H1 (cell line): ENCODE results near the gene AQP2. TPM values are rescaled to one million over a fixed set of nuclear protein-coding genes. Genes with fewer than 3 reads are reported as not detected.

Experiments
- CTCF ChIA-PET: fragments of 300-600 bp; sonication (Branson Sonifier 250); formaldehyde crosslinking; loops from one replicate; lab custom pipeline; 2021; ENCODE audit not compliant: partially characterized antibody; lab: Charles Lee
- POLR2A ChIA-PET: fragments of 300-600 bp; sonication (Branson Sonifier 250); formaldehyde crosslinking; loops from one replicate; lab custom pipeline; 2021; ENCODE audit warnings: inconsistent platforms; ENCODE audit not compliant: partially characterized antibody; lab: Charles Lee
- DNase-seq, 2 experiments: peaks; one replicate each; pipeline versions ENCODE4 v3.0.0 to v3.0.0-alpha.2; 2010 to 2022; ENCODE audit warnings: low spot score in 2 of 2, low read depth in 1 of 2, mixed read lengths in 1 of 2
- FAIRE-seq: peaks from 2 replicates; lab custom pipeline; 2011; peaks lifted over from hg19 to GRCh38; lab: Jason Lieb, UNC
- H2AFZ ChIP-seq: 2 replicates; pipeline ENCODE4 v1.8.1; 2012; ENCODE audit warnings: low read length, inconsistent platforms
- H2AK5ac ChIP-seq: 2 replicates; pipeline ENCODE4 v1.6.1; 2013; ENCODE audit warnings: low read depth, low read length
- H2BK120ac ChIP-seq: replicated peaks from 2 replicates; pipeline ENCODE3; 2013; ENCODE audit warnings: low read depth, low read length, inconsistent platforms
- H2BK12ac ChIP-seq: 2 replicates; pipeline ENCODE4 v1.6.1; 2013; ENCODE audit warnings: low read depth, low read length
- H2BK15ac ChIP-seq: 2 replicates; pipeline ENCODE4 v1.6.1; 2013; ENCODE audit warnings: low read length
- H2BK20ac ChIP-seq: 2 replicates; pipeline ENCODE4 v1.6.1; 2013; ENCODE audit warnings: low read length
- H2BK5ac ChIP-seq: 2 replicates; pipeline ENCODE4 v1.6.1; 2013; ENCODE audit warnings: low read depth, low read length
- H3K14ac ChIP-seq: 2 replicates; pipeline ENCODE4 v1.6.1; 2013; ENCODE audit warnings: inconsistent platforms; ENCODE audit not compliant: insufficient read length
- H3K18ac ChIP-seq: 2 replicates; pipeline ENCODE4 v1.6.1; 2013; ENCODE audit warnings: low read length; ENCODE audit errors: extremely low read depth
- H3K23ac ChIP-seq: 2 replicates; pipeline ENCODE4 v1.6.1; 2013; ENCODE audit warnings: inconsistent platforms; ENCODE audit not compliant: insufficient read length
- H3K23me2 ChIP-seq: 2 replicates; pipeline ENCODE4 v1.6.1; 2013; ENCODE audit warnings: low read depth, low read length
- H3K27ac ChIP-seq: 2 replicates; pipeline ENCODE4 v1.6.1; 2011; ENCODE audit warnings: low read depth, low read length, inconsistent platforms
- H3K27me3 ChIP-seq, 4 experiments: replicated peaks in 1 of 4; 1 replicate in 1 of 4; 2 replicates in 3 of 4; pipeline versions ENCODE4 v1.6.1 to v1.8.1; 2011 to 2013; ENCODE audit warnings: low read length in 3 of 4, mild to moderate bottlenecking in 3 of 4, inconsistent platforms in 2 of 4, mixed read lengths in 2 of 4, moderate library complexity in 1 of 4; ENCODE audit not compliant: control insufficient read depth in 3 of 4, insufficient read depth in 3 of 4; ENCODE audit errors: extremely low read depth in 1 of 4
- H3K36me3 ChIP-seq, 4 experiments: 2 replicates each; pipeline versions ENCODE4 v1.6.1 to v1.8.1; 2011 to 2013; ENCODE audit warnings: mild to moderate bottlenecking in 4 of 4, low read length in 3 of 4, moderate library complexity in 2 of 4, control low read depth in 1 of 4, inconsistent platforms in 1 of 4; ENCODE audit not compliant: insufficient read depth in 4 of 4, control insufficient read depth in 2 of 4
- H3K4ac ChIP-seq: replicated peaks from 2 replicates; pipeline ENCODE3; 2013; ENCODE audit warnings: low read length, low read depth, mixed read lengths, inconsistent platforms; ENCODE audit not compliant: insufficient read length
- H3K4me1 ChIP-seq, 4 experiments: replicated peaks in 1 of 4; 1 replicate in 1 of 4; 2 replicates in 3 of 4; pipeline versions ENCODE4 v1.6.1 to v1.8.1; 2011 to 2013; ENCODE audit warnings: low read length in 3 of 4, inconsistent platforms in 2 of 4, mixed read lengths in 1 of 4; ENCODE audit not compliant: insufficient read depth in 4 of 4, control insufficient read depth in 3 of 4
- H3K4me2 ChIP-seq, 2 experiments: 2 replicates each; pipeline versions ENCODE4 v1.6.1 to v1.8.1; 2011 to 2013; ENCODE audit warnings: low read depth in 2 of 2, low read length in 2 of 2, control low read depth in 1 of 2, inconsistent platforms in 1 of 2, mild to moderate bottlenecking in 1 of 2; ENCODE audit not compliant: insufficient read depth in 1 of 2
- H3K4me3 ChIP-seq, 4 experiments: fragments of 200-600, 300-600 bp in 1 of 4; sonication (generic), shearing (Covaris generic), sonication (Bioruptor Twin) in 1 of 4; 2 replicates each; pipeline versions ENCODE4 v1.5.1 to v1.8.1; 2011 to 2016; ENCODE audit warnings: low read length in 4 of 4, low read depth in 3 of 4, control low read depth in 2 of 4, inconsistent platforms in 2 of 4, mild to moderate bottlenecking in 2 of 4, mixed read lengths in 1 of 4, moderate library complexity in 1 of 4; ENCODE audit not compliant: insufficient read depth in 2 of 4; ENCODE audit errors: extremely low read depth in 1 of 4
- H3K56ac ChIP-seq: replicated peaks from 2 replicates; pipeline ENCODE3; 2013; ENCODE audit warnings: low read depth, mild to moderate bottlenecking, mixed read lengths, low read length, inconsistent platforms; ENCODE audit not compliant: insufficient read length
- H3K79me1 ChIP-seq: 2 replicates; pipeline ENCODE4 v1.6.1; 2013; ENCODE audit warnings: low read depth, low read length, control low read depth
- H3K79me2 ChIP-seq, 2 experiments: 2 replicates each; pipeline versions ENCODE4 v1.6.1 to v1.8.1; 2012 to 2013; ENCODE audit warnings: low read length in 2 of 2, mild to moderate bottlenecking in 2 of 2, inconsistent platforms in 1 of 2; ENCODE audit not compliant: insufficient read depth in 2 of 2, control insufficient read depth in 1 of 2
- H3K9ac ChIP-seq, 4 experiments: replicated peaks in 1 of 4; 1 replicate in 1 of 4; 2 replicates in 3 of 4; pipeline versions ENCODE4 v1.6.1 to v1.8.1; 2011 to 2013; ENCODE audit warnings: low read depth in 3 of 4, low read length in 3 of 4, control low read depth in 2 of 4, mild to moderate bottlenecking in 2 of 4, moderate library complexity in 2 of 4, inconsistent platforms in 1 of 4; ENCODE audit errors: extremely low read depth in 1 of 4
- H3K9me3 ChIP-seq, 2 experiments: 2 replicates each; pipeline versions ENCODE4 v1.6.1 to v1.8.1; 2012 to 2013; ENCODE audit warnings: mild to moderate bottlenecking in 2 of 2, moderate library complexity in 2 of 2, control low read depth in 1 of 2, inconsistent platforms in 1 of 2, low read depth in 1 of 2, low read length in 1 of 2, mixed read lengths in 1 of 2; ENCODE audit not compliant: insufficient read depth in 2 of 2
- H4K20me1 ChIP-seq, 2 experiments: replicated peaks in 1 of 2; 2 replicates each; pipeline versions ENCODE3 to v1.8.1; 2011 to 2013; ENCODE audit warnings: inconsistent platforms in 2 of 2, low read length in 2 of 2, mild to moderate bottlenecking in 1 of 2; ENCODE audit not compliant: insufficient read depth in 2 of 2, control insufficient read depth in 1 of 2
- H4K5ac ChIP-seq: 2 replicates; pipeline ENCODE4 v1.6.1; 2013; ENCODE audit warnings: low read length, low read depth, mixed read lengths, inconsistent platforms; ENCODE audit not compliant: insufficient read length
- H4K8ac ChIP-seq: 2 replicates; pipeline ENCODE4 v1.8.0; 2013; ENCODE audit warnings: mild to moderate bottlenecking, moderate library complexity, low read length, inconsistent platforms; ENCODE audit not compliant: insufficient read depth; ENCODE audit errors: extremely low read depth
- H4K91ac ChIP-seq: replicated peaks from 2 replicates; pipeline ENCODE3; 2013; ENCODE audit warnings: low read length, mixed read lengths, inconsistent platforms; ENCODE audit not compliant: insufficient read length
- BACH1 ChIP-seq: IDR thresholded peaks from 2 replicates; pipeline ENCODE4 v1.6.1; 2012; ENCODE audit warnings: low read length, improper control_type of control experiment
- BRCA1 ChIP-seq: IDR thresholded peaks from 2 replicates; pipeline ENCODE4 v1.6.1; 2012; ENCODE audit warnings: low read depth, low read length, improper control_type of control experiment
- CREB1 ChIP-seq: IDR thresholded peaks from 2 replicates; pipeline ENCODE4 v1.6.1; 2012; ENCODE audit warnings: inconsistent platforms
- CTBP2 ChIP-seq: IDR thresholded peaks from 2 replicates; pipeline ENCODE4 v1.7.0; 2011; ENCODE audit warnings: borderline replicate concordance, mild to moderate bottlenecking, moderate library complexity, mixed read lengths, low read length; ENCODE audit not compliant: insufficient read depth, insufficient read length
- JUN ChIP-seq: IDR thresholded peaks from 2 replicates; pipeline ENCODE4 v1.6.1; 2011; ENCODE audit warnings: low read depth, mild to moderate bottlenecking, improper control_type of control experiment, low read length
- MAFK ChIP-seq: IDR thresholded peaks from 2 replicates; pipeline ENCODE4 v1.6.1; 2012; ENCODE audit warnings: low read depth, mild to moderate bottlenecking, improper control_type of control experiment, low read length
- PHF8 ChIP-seq: fragments of 200-600 bp; sonication (generic); conservative IDR thresholded peaks from 2 replicates; pipeline ENCODE4 v1.7.1; 2012; ENCODE audit warnings: low read depth, mild to moderate bottlenecking, inconsistent platforms, low read length, moderate library complexity
- RBBP5 ChIP-seq: IDR thresholded peaks from 2 replicates; pipeline ENCODE4 v1.7.1; 2012; ENCODE audit warnings: low read depth, mild to moderate bottlenecking, inconsistent platforms, low read length, moderate library complexity, borderline replicate concordance
- RNF2 ChIP-seq: fragments of 200-900, 300-1000 bp; sonication (generic); IDR thresholded peaks from 2 replicates; pipeline ENCODE4 v1.7.1; 2016; ENCODE audit warnings: borderline replicate concordance, low read depth, mild to moderate bottlenecking, antibody characterized with exemption, low read length; ENCODE audit not compliant: poor library complexity, severe bottlenecking; ENCODE audit errors: missing control alignments
- RXRA ChIP-seq: IDR thresholded peaks from 2 replicates; pipeline ENCODE4 v1.6.1; 2011; ENCODE audit warnings: low read depth, mild to moderate bottlenecking, low read length, moderate library complexity; ENCODE audit not compliant: insufficient read depth
- SAP30 ChIP-seq: fragments of 300-600 bp; sonication (generic); IDR thresholded peaks from 2 replicates; pipeline ENCODE4 v1.7.1; 2012; ENCODE audit warnings: low read length, moderate library complexity, mild to moderate bottlenecking, inconsistent platforms; ENCODE audit not compliant: insufficient read depth, insufficient replicate concordance
- SP2 ChIP-seq: IDR thresholded peaks from 2 replicates; pipeline ENCODE4 v1.6.1; 2012; ENCODE audit warnings: mild to moderate bottlenecking, low read length, inconsistent platforms
- TAF1 ChIP-seq: IDR thresholded peaks from 2 replicates; pipeline ENCODE4 v1.6.1; 2011; ENCODE audit warnings: mild to moderate bottlenecking, low read depth, low read length
- WGBS, 2 experiments: shearing (Covaris generic) in 1 of 2; methylation state at CpG; one replicate each; pipeline versions ENCODE4 v1.1.6 to v1.1.7; 2013 to 2015; ENCODE audit warnings: low lambda C conversion rate in 2 of 2, mixed read lengths in 2 of 2, inconsistent platforms in 1 of 2, low coverage in 1 of 2, missing lambda C conversion rate in 1 of 2; ENCODE audit not compliant: insufficient replicate concordance in 2 of 2, insufficient coverage in 1 of 2, insufficient read length in 1 of 2; ENCODE audit errors: extremely low coverage in 1 of 2, missing lambda C conversion rate in 1 of 2; 5-methylcytosine and 5-hydroxymethylcytosine counted together
- polyA plus RNA-seq, 7 experiments: library from polyadenylated mRNA; depleted of rRNA in 3 of 7; stranded (reverse) in 5 of 7; unstranded in 2 of 7; fragments of >200 nt in 5 of 7; fragments of 200-250 nt in 2 of 7; gene quantifications; 1 replicate in 5 of 7; 2 replicates in 1 of 7; 4 replicates in 1 of 7; pipeline versions ENCODE4 v1.2.1 to v1.2.3, GENCODE V29; 2011 to 2013; ENCODE audit warnings: missing spikeins in 2 of 7, mixed read lengths in 2 of 7
- total RNA-seq: library from RNA; stranded (reverse); fragmentation: NEBNext Ultra II Directional; extraction: Animal tissue kit (Norgen Biotek cat#: 25700); gene quantifications from 2 replicates; pipeline ENCODE4 v1.2.1, GENCODE V29; 2021
- TF ChIP-seq, protein P1 (sequence below): IDR thresholded peaks from 2 replicates; pipeline ENCODE4 v1.6.1; 2012; ENCODE audit warnings: inconsistent platforms

Gene AQP2
- total and polyA plus RNA-seq, 2 of the 8 experiments (the other 6 are each of a cell fraction or from before 2014, with no cell fraction given): not detected

GRCh38 chr12:49933796-49934195 lies 16.7 kb upstream of the AQP2 start:
- 83% methylated on average over 5 of the region's 5 CpGs; no CpG with 5 or more reads in 1 of the 2 experiments for WGBS, 2 experiments
- Histone ChIP-seq H2BK120ac (no peak overlapping the region), H4K20me1 (no peaks in the 10 kb centered on the region), H2AK5ac (no peak overlapping the region), H3K79me2 (no peaks in the 10 kb centered on the region), H3K23me2 (no peaks in the 10 kb centered on the region), H3K79me1 (no peaks in the 10 kb centered on the region), H4K5ac (no peak overlapping the region), H2BK15ac (no peak overlapping the region), H3K4ac (no peak overlapping the region), H2BK5ac (no peak overlapping the region), H3K27me3 (no peaks in the 10 kb centered on the region; a peak in 1 of 7 replicates), H3K4me3 (no peak overlapping the region), H3K36me3 (no peaks in the 10 kb centered on the region)
- ChIA-PET CTCF (interaction anchor here (0.7 to 6.5 kb wide), 6 partner anchors 8 to 67 kb away, joined by 3 to 53 read pairs (median 8); no protein-coding TSS in a partner anchor), POLR2A (interaction anchor here (1.1 kb wide), 1 partner anchor 50 kb away, joined by 3 read pairs; no protein-coding TSS in a partner anchor)
- FAIRE-seq: no peak
- TF ChIP-seq SP2 (no peak), SAP30 (no peak), JUN (no peak), BRCA1 (no peak), BACH1 (no peak), CREB1 (no peak), TAF1 (no peak), RBBP5 (no peak), PHF8 (no peak), MAFK (no peak), RNF2 (no peak), RXRA (no peak), CTBP2 (no peak)
- TF ChIP-seq, protein P1, sequence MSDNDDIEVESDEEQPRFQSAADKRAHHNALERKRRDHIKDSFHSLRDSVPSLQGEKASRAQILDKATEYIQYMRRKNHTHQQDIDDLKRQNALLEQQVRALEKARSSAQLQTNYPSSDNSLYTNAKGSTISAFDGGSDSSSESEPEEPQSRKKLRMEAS: no peak
- TF ChIP-seq, all 59 proteins: peak for 0
- Histone ChIP-seq H3K9ac (no peak overlapping the region), H2BK20ac (no peak overlapping the region), H4K8ac (no peak overlapping the region), H2AFZ (peak overlapping the region; percentile 12; the same call in 1 of the 2 replicates), H2BK12ac (no peak overlapping the region), H3K4me1 (no peaks in the 10 kb centered on the region), H3K27ac (no peak overlapping the region), H3K9me3 (no peaks in the 10 kb centered on the region), H3K14ac (no peak overlapping the region), H3K56ac (no peak overlapping the region), H4K91ac (no peak overlapping the region), H3K23ac (no peak overlapping the region), H3K18ac (no peak overlapping the region), H3K4me2 (no peak overlapping the region)
- no peak for DNase-seq
